GM21723 (cell line): ENCODE measurements around the gene ZNF777.

Source experiments
- ATAC-seq: cut with Tn5 transposase; IDR thresholded peaks from one replicate; pipeline ENCODE4 v1.9.1; 2021; ENCODE audit warnings: mild to moderate bottlenecking, moderate library complexity; ENCODE audit not compliant: unreplicated experiment

ZNF777 gene

DNA sequence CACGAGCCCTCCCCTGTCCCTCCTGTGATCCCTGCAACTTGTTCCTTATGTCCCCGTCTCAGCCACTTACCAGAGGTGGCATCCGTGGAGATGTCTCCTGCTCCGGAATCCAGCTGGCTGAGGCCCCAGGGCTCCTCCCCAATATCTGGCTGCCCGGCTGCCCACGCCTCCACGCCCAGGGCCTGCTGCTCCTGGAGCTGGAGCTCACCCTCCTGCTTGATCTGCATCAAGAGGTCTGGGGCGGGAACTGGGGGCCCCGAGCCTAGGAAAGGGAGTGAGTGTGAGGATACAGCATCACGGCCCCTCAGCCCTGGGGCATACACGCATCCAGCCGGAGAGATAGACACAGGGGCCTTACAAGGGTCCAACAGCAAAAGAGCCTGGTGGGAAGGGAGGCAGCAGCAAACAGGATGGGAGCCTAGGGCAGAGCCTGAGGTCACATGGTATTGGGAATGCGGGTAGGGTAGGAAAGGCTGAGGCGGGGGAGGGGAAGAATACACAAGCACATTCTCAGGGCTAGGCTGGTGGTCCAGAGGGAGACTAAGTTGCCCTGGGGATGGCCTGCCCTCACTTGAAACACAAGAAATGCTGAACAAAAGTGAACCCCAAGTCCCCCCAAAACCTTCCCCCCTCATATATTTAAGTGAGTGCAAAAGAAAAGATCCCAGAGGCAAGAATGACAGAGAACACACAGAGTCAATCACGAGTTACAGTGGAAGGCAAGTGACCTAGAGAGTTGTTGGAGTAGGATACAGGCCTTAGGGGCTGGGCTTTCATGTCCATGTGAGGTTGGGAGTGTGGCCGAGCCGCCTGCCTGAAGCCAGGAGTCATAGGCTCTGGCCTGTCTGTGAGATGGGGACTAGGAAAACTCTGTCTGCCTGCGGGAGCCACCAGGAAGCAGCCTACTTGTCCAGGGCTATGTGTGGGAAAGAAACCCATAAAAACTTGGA lies 16.9 kb upstream of the ZNF777 start:
- ATAC-seq, result no peak

DNA sequence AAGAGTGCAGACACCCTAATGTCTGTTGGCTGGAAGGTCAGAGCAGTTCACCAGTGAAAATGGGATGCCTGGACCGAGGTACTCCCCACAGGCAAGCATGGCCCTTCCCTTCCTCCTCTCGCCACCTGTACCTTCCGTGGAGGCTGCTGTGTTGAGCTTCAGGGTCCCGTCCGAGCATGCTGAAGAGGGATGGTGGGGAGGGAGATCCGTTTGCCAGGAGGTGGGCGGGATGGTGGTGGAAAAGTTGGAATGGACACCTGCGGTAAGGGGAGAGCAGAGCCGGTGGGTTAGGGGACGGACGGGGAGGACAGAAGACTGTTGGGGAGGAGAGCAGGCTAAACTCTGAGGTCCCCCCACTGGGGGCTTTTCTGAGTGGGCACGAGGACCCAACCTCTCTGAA lies 15.9 kb upstream of the ZNF777 start:
- ATAC-seq, result no peak

DNA sequence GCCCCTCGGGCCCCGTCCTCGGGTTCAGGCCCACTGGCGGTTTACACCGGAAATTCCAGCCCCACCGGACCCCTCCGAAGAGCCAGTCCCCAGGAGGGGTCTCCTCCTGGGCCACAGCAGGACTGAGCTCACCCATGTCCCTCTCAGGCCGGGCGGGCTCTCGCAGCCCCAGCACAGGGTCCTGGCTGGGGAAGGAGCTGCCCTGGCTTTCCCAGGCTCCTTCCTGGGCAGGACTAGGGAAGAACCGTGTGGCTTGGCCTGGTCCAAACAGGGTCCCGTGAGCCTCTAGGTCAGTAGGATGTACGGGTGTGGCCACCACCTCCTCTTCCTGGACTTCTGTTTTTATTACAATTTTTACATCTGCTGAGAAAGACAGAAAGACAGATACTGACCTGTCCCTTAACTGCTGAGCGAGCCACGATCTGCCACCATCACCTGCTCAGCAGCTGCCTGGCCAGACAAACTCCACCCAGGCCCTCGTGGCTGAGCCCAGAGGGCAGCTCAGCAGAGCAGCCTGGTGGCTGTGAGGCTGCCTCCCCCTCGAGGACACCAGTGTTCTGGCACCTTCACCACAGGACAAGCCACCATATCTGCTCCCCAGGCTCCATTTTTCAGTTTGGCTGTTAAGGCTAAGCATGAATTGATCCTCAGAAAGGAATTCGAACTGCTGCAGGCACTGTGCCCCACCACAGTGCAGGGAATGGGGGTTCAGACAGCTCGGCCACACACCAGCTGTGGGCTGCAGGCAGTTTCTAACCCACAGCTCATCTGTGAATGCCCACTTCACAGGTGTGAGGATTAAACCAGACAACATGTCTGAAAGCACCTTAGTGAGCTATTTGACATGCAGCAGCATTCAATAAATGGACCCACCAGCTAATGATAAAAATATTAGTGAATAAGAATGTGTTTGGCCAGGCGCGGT lies 14.5 kb upstream of the ZNF777 start:
- ATAC-seq, result no peak

DNA sequence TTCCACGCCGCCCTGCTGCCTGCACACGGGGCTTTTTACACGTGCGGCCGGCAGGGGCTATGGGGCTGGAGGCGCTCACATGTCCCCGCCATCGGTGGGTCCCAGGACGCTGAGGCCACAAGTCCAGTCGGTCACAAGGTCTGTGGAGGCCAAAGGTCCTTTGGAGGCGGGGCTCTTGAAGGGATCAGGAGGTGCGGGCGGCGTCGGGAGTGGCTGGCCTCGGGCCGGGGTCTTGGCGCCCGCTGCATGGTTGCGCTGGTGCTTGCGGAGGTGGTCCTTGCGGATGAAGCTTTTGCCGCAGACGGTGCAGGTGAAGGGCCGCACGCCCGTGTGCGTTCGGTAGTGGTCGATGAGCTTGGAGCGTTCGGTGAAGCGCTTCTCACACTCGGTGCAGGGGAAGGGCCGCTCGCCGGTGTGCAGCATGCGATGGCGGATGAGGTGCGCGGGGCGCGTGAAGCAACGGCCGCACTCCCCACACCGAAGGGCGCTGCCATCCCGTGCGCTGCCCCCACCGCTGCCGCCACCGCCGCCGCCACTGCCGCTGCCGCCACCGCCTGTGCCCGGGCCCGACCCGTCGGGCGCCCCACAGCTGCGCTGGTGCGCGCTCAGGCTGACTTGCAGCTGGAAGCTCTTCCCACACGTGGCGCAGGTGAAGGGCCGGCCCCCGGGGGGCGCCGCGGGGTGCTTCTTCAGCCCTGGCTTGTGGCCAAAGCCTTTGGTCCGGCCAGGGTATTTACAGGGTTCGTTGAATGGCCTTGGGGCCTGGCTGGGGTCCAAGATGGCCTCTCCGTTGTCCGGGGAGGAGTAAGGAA lies 13.7 kb upstream of the ZNF777 start:
- ATAC-seq, result no peak

DNA sequence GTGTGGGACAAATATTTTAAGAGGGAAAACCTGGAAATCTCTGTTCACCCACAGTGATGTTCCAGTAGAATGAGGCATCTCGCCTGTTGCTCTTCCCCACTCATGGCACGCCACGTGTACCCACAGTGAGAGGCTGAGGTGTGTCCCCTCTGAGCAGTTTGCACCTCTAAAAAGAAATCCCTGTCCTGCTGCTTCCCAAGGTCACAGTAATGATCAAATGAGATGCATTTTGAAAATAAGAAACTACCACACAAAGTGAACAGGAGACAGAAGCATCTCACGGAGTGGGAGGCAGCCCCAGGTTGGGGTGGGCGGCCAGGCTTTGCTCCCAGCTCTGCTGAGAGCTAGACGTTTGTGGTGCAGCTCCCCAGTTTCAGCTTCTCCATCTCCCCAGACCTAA lies 12.4 kb upstream of the ZNF777 start:
- ATAC-seq, result no peak

DNA sequence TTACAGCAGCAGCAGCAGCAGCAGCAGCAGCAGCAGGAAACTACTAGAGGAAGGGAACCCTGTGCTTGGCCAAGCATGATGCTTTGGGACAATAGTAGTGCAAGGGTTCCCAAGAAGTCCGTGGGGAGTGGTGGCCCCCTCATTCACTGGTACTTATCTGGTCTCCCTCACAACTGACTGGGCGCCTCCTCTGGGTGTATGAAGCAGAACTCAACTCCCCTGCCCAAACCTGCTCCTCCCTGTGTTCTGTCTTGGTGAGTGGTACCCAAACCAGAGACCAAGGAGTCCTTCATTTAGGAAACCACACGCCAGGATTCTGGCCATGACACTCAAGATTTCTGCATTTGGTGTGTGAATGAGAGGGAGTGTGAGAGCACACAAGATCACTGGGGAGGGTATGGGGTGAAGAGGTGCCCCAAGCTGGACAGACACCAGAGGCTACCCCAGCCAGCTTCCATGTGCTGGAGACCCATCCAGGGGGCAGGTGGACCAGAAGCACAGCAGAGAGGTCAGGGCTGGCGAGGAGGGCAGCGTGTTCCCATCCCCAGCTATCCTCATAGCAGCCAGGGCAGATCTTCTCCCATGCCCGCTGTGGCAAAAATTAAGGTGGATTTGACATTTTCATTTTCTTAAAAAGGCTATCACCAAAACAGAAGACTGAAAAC lies 10.6 kb upstream of the ZNF777 start:
- no peak for ATAC-seq

DNA sequence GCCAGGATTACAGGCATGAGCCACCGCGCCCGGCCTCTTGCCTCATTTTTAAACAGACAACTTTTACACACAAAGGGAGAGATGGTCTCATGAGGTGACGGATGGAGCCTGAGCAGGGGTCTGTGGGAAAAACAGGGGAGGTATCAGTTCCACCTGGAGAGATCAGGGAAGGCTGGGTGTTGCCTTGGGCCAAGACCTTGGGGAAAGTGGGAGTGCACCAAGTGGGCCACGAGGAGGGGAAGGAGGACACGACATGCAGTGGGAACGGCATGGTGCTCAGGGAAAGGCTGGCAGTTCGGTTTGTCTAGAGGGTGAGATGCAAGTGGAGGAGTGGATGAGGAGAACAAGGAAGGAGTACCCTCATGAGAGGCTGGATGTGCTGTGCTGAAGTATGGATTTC lies 8.9 kb upstream of the ZNF777 start:
- ATAC-seq, result no peak

DNA sequence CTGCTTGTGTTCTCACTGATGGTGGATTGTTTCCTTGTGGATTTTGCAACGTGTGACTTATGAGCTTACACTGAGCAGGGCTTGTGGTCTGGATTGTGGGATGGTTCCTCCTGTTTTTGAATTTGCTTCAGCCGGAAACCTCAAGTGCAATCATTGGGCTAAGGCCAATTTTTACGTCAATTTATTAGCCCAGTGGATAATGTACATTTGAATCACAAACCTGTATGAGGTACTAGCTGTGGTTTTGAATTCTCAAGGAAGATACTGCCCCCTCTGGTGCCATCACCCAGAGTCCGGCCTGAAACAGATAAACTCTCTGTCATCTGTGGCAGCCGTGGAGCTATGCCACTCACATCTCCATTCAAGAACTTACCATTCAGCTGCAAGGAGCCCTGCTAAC lies 7.3 kb upstream of the ZNF777 start:
- no peak for ATAC-seq

DNA sequence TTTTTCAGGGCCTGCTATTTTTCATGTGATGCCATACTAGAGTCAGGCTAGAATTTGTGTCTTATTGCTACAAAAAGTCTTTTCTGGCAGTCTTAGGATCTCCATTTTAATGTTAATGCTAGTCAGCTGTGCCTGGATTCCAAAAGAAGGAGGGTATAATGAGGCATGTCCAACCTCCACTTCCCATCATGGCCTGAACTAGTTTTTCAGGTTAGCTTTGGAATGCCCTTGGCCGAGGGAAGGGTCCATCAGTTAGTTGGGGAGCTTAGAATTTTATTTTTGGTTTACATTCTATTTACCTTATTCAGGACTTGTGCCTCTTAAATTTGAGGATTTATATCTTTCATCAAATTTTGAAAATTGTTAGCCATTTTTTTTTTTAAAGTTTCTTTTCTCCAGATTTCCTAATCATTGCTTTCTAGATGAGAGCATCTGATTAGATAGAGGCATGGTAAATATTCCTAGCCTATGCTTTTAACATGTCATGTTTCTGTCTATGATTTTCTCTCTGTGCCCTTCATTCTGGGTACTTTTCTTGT lies 6.5 kb upstream of the ZNF777 start:
- ATAC-seq, result no peak

DNA sequence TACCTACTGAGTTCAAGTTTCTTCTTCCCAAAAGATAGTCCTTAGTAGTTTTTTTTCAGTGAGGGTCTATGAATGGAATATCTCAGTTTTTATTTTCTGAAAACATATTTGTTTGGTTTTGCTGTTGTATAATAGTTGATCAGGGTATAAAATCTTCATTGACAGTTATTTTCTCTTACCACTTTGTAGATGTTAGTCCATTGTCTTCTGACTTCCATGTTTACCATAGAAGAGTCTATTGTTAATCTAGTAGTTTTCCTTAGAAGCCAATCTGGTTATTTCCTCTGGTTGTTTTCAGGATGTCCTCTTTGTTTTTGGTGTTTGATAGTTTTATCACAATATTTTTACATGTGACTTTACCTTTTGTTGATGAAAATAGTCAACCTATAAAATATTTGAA lies 5.5 kb upstream of the ZNF777 start:
- ATAC-seq, result no peak

DNA sequence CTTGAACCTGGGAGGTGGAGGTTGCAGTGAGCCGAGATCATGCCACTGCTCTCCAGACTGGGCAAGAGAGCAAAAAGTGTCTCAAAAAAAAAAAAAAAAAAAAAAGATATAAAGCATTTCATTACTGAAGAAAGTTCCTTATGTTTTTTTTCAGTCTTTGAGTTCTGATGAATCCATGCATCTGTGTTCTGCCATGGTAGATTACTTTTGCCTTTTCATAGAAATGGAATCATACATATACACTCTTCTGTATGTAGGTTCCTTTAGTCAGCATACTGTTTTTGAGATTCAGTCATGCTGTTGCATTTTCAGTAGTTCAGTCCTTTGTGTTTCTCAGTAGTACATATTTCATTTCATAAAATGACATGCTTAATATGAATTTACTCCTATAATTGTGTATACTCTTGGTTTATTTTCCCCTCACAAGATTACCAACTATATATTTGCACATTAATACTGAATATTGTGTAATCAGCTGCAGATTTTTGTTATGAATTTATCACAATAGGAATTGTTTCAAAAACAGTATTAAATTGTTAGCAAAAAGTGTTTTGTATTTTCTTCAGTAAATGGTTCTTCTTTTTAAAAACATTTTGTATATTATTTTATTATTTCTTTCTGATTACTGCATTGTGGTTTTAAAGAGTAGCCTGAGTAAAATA lies 2.8 kb upstream of the ZNF777 start:
- ATAC-seq, result no peak

DNA sequence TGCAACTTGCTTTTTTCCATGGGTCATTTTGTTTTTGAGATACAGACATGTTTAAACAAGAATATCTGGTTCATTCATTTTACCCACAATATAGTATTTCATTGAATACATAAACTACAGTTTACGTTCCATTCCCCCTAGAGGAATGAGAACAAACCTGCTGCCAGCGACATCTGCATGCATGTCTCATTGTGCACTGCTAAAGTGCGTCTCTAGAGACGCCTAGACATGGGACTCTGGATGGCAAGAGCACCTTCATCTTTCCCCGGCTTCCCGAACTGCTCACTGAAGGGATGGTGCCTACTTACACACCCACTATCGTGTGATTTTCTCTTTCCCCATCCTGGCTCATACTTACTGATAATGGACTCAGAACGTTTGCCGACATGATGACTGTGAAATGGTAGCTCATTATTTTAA lies 1.2 kb upstream of the ZNF777 start:
- no peak for ATAC-seq

DNA sequence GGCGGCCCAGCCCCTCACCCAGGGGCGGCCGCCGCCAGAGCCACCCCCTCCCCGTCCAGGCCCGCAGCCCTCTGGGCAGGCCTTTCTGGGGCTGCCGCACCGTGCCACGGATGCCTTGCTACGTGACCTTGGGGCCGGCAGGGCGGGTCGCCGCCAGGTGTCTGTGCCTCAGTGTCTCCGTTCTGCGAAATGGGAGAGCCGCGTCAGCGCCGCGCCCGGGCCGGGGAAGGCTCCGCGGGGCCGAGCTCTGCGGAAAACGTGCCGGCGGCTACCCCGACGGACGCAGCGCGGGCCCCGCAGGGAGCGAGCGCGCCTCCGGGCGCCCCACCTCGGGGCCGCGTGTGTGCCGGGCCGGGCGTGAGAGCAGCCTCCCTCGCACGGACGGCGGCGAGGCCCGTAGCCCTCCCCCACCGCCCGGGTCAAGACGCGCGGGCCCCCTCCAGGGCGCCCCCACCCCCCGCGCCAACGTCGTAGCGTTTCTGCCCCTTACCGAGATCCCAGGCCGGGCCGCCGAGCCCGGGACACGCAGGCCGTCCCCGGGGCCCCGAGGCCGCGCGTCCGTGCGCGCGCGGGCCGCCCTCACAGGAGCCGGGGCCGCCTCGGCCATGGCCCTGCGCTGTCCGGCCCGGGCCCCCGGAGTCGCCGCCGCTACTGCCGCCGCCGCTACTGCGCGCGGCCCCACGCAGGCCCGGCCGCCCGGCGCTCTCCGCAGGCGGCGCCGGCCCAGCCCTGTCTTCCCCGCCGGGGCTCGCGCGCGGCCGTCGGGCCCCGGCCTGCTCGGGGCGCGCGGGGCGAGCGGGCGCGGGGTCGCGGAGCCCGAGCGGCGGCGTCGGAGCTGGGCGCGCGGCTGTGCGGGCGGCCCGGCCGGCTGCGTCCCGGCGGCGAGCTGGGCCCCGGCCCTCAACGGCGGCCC lies 1.1 kb downstream of the ZNF777 start:
- peak; percentile 37 for ATAC-seq

DNA sequence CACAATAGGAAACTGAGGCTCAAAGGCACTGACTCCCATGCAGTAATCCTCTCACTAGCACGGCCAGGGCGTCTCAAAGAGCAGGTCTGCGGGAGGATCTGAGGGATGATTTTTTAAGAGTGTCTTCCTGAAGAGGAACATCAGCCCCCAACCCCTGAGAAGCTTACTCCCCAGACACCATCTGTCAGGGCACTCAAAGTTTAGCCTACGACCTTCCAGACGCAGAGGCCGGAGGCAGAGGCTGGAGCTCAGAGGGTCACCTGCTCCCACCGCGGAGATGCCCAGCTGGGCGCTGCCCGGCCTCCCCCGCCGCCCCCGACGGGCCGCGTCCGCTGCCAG lies 1.7 kb downstream of the ZNF777 start:
- no peak for ATAC-seq

DNA sequence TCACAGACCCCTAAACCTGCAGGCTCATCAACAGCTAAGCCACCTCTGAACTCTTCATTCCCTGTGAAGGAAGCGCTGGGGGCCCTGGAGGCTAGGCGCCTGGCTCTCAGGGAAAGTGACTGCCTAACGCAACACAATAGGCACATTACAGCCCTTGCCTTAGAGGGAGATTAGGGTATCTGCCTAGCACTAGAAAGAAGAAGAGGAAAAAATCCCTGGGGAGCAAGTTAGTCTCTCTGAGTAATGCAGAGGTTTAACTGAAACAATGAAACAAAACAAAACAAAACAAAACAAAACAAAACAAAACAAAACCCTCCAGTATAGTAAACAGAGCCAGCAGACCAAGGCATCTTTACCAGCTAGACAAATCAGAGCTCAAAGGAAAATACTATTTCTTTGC lies 2.6 kb downstream of the ZNF777 start:
- ATAC-seq, result no peak

DNA sequence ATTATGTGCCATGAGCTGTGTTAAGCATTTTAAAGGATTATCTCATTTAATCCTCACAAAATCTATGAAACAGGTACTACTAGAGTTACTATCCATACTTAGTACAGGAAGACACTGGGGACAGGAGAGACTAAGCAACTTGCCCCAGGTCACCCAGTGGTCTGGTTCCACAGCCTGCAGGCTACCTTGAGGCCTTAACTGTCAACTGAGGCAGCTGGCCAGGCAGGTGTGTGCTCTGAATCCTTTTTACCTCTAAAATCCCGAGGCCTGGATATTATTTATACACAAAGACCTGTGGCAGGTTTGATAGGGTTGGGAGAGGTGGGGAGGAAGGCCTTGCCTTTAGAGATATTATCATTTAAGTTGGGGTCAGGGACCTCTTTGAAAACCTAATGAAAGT lies 3.1 kb downstream of the ZNF777 start:
- no peak for ATAC-seq

DNA sequence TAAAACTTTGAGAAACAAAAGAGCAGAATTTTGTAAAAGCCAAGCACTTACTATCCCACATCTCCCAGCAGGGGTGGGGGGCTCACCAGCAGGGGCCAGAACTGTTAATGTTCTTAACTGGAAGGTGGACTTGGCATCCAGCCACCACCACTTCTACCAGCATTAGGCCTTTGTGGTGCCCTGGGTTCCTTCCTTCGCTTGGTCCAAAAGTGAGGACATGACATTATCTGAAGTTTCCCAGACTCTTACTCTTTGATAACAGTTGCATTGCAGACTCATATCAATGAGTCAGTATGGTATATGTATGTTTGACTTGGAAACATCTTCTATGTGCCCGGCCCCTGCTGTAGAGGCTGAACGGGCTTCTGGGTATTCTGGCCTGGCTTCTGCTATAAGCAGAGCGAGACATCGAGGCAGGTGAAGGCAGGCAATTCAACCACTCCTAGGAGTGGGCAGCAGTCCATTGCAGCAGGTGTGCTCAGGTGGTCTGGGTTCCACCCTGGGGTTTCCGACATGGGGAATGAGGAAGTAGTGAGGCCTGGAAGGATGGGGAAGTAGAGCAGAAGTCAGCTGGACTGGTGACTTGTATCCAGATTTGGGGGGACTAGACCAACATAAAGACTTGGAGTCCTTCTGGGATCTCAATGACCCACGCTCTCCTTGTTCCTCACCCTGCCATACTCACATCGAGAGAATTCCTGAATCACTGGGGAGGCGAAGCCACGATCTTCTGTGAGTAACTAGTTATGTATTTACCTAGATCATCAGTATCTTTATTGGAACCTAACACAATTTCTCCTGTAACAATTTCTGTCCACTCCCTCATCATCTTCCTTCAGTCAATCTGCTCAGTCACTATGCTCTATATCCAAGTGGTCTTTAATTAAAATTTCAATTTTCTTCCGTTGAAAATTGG lies 4.1 kb downstream of the ZNF777 start:
- ATAC-seq, result no peak
